Central memory CD4-positive, alpha-beta T cell (primary cell): Measurements from ENCODE around the gene CIDEC.
A peak's percentile ranks its signal among the peaks of the same experiment; 100 is the strongest.

ENCODE experiments used
- DNase-seq: peaks from one replicate; pipeline ENCODE4 v3.0.0; 2022
- total RNA-seq, 3 experiments: gene quantifications; one replicate each; lab custom pipeline; 2026; lab: John Stamatoyannopoulos, UW

Gene CIDEC, protein sequence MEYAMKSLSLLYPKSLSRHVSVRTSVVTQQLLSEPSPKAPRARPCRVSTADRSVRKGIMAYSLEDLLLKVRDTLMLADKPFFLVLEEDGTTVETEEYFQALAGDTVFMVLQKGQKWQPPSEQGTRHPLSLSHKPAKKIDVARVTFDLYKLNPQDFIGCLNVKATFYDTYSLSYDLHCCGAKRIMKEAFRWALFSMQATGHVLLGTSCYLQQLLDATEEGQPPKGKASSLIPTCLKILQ
- 0 to 0.11 (median 0) reads per million in 3 experiments for total RNA-seq

DNA sequence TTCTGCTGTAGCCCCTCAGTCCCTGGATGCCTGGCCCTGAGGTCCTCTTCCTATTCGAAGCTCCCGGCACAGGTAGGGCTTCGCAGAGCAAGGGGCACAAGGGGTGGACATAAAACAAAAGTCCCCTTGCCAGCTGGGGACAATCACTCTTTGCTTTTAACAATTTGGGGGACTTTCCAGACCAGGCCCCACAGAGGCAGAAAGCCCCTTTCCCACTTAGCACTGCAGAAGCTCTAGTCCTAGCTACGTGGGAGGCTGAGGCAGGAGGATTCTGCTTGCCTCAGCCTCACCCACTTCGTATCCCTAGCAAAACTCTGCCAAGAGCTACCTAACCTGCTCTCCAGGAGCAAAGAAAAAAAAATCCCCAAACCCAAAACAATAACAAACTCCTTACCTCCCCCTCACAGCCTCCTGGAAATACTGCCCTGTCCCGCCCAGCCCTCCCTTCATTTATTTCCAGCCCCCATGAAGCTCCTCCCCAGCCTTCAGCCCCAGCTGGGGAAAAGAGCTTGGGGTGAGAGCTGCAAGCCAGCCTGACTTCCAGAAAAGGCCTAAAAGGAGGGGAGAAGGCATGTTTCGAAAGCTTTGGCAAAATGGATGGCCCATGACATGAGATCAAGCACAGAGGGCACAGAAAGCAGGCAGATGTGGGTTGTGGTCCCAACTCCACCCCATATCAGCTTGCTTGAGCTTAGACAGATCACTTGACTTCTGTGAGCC lies at the start of gene CIDEC:
CIDEC (minus strand) TSS at position 424 of the 720 bp plus-strand sequence. CDS start 1,767 bp downstream, outside the sequence.
- DNase-seq = no peak

DNA sequence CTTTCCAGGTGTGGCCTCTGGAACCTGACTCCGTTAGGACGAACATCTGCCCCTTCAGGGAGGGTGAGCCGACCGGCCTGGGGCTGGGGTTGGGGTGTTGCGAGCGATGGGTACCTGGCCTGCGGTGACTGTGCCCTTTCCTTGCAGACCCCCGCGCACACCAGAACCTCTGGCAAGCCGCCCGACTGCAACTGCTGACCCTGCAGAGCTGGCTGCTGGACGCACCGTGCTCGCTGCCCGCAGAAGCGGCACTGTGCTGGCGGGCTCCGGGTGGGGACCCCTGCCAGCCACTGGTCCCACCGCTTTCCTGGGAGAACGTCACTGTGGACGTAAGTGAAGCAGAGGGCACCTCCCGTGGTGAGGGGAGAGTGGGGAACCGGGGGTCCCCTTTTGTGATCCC lies 48.1 kb upstream of the CIDEC start:
- no peak for DNase-seq

DNA sequence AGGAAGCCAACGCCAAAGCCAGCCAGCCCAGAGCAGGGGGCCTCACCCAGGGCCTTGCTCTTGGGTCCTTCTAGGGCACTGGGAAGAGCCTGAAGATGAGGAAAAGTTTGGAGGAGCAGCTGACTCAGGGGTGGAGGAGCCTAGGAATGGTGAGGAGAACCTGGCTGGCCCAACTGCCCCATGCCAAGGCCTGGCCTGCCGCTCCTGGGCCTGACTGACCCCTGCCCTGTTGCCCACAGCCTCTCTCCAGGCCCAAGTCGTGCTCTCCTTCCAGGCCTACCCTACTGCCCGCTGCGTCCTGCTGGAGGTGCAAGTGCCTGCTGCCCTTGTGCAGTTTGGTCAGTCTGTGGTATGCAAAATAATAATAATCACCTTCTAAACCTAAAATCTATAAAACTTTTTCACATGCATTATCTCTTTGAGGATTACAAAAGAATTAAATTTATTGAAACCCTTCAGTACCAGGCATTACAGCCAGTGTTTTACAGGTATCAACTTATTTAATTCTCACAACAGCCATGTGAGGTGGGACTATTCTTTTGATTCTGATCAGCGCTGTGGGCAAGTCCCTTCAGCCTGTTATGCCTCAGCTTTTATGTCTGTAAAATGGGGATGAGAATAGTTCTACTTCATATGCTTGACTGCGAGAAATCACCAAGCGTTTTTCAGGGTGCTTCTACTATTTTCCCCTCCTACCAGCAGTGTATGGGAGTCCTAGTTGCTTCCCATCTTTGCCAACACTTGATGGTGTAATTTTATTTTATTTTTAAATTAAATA lies 38.4 kb upstream of the CIDEC start:
- DNase-seq = no peak

DNA sequence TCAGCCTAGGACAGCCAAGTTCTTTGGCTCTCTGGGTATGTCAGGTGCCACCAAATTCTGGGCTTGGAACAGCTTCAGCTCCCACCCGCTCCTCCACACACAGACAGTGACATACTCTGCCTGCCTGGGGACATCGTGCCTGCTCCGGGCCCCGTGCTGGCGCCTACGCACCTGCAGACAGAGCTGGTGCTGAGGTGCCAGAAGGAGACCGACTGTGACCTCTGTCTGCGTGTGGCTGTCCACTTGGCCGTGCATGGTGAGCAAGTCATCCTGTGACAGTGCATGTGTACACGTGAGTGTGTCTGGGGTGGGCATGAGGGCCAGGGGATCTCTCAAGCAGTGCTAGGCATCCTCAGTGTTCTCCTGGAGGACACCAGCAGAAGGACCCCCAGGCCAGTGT lies 37.8 kb upstream of the CIDEC start:
- no peak for DNase-seq

DNA sequence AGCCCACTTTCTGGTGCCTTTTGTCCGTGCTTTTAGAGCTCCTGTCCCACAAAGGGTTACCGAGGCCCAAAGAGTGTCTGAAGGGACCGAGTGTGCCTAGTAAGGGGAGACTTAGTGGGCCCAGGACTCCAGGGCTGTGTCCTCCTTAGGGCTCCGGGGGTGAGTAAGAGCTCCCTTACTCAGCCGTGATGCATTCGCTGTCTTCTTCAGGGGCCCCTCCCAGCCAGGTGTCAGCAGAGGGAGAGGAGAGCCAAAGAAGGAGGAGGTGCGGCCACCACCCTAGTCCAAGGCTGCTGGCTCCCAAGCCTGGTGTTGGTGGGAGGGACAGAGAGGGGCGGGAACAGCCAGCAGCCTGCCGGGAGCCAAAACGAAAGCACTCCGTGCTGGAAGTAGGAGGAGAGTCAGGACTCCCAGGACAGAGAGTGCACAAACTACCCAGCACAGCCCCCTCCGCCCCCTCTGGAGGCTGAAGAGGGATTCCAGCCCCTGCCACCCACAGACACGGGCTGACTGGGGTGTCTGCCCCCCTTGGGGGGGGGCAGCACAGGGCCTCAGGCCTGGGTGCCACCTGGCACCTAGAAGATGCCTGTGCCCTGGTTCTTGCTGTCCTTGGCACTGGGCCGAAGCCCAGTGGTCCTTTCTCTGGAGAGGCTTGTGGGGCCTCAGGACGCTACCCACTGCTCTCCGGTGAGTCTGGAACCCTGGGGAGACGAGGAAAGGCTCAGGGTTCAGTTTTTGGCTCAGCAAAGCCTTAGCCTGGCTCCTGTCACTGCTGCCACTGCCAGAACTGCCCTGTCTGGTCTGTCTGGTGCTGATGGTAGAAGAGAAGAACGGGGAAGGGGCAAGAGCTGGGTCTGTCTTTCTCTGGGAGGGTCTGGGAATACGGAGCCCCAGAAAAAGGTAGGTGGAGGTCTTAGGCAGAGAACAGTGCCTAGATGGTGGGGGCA lies 37.0 kb upstream of the CIDEC start, which contains the start of gene IL17RC:
IL17RC (plus strand) TSS at position 365 of the 947 bp plus-strand sequence; CDS start at position 583, 218 bp downstream.
- DNase-seq = no peak

DNA sequence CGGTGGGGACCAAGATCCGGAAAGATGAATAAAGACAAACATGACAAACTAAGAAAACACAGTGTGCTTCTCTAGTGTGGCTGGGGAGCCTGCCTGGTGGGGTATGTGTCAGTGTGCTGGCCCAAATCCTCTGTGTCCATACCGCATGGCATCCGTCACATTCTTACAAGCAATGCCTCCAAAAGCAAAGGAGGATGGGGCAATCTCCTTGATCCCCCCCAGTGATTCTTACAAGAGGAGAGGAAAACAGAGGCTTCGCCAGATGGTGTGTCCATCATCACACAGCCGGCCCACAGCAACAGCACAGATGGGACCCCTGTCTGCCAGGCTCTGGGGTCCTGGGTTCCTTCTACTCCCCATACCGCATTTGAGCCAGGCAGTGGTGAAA lies 36.3 kb upstream of the CIDEC start:
- DNase-seq = no peak

DNA sequence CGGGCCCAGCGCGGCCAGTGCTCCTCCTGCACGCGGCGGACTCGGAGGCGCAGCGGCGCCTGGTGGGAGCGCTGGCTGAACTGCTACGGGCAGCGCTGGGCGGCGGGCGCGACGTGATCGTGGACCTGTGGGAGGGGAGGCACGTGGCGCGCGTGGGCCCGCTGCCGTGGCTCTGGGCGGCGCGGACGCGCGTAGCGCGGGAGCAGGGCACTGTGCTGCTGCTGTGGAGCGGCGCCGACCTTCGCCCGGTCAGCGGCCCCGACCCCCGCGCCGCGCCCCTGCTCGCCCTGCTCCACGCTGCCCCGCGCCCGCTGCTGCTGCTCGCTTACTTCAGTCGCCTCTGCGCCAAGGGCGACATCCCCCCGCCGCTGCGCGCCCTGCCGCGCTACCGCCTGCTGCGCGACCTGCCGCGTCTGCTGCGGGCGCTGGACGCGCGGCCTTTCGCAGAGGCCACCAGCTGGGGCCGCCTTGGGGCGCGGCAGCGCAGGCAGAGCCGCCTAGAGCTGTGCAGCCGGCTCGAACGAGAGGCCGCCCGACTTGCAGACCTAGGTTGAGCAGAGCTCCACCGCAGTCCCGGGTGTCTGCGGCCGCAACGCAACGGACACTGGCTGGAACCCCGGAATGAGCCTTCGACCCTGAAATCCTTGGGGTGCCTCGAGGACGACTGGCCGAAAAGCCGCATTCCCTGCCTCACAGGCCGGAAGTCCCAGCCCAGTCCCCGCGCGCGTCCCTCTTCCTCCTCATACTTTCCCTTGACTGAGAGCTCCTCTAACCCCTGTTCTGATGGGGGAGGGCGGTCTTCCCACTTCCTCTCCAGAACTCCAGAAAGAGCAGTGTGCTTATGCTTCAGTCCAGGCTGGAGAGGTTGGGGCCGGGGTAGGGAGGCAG lies 35.4 kb upstream of the CIDEC start:
- DNase-seq = peak; percentile 11

DNA sequence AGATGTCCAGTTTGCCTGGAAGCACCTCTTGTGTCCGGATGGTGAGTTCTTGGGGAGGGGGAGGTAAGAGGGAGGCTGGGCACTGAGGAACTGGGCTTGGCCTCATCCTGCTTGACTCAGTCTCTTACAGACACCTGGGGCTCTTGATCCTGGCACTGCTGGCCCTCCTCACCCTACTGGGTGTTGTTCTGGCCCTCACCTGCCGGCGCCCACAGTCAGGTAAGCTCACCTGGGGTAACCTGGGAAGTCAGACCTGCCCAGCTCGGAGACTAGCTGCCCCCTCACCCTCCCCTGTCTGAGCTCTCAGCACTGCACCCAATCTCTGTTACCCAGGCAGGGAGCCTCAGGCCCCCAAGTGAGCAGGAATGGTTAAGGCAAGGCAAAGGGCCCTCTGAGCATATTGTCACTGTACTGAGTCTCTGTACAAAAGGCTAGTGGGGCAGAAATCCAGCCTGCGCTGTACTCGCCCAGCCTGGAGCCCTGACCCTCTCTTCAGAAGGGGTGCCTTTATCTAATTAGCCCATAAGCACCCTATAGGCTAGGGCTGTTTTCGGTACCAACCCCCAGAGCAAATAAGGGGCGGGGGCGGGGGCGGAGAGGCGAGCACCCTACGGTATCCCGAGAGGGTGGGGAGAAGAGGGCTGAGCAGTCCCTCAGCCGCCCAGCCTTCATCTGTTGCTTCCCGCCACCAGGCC lies 34.7 kb upstream of the CIDEC start:
- DNase-seq = no peak

DNA sequence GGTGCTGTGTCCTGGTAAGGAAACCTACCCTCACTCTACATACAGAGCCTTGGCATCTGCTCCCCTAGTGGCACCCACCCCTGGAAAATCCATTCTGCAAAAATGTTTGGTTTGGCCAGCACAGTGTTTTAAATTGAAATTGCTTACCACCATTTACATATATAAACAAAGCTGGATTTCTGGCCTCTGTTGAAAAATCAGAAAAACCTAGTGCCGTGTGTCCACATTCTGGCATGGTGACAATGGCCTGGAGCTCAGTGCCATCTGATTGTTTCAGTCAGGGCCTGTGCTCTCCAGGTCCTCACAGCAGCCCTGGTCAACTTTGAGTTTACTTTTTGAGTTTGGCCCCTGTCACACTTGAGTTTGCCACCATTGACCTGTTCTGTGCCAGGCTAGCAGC lies 34.0 kb upstream of the CIDEC start:
- no peak for DNase-seq

DNA sequence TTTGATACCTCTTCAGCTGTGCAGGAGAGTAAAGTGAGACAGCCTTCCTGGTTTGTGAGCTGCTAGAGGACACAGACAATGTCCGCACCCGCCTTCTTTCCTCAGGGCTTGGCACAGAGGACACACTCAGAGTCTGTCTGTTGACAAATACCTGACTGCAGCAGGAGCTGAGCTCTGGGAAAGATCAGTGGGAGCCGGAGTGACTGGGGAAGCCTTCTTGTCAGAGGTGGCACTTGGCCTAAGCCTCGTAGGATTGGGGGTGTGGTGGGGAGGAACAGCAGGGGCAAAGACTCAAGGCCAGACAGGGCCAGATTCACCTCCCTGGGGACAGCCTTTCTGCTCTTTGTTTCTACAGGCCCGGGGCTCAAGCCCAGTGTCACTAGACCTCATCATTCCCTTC lies 33.5 kb upstream of the CIDEC start:
- DNase-seq = no peak

DNA sequence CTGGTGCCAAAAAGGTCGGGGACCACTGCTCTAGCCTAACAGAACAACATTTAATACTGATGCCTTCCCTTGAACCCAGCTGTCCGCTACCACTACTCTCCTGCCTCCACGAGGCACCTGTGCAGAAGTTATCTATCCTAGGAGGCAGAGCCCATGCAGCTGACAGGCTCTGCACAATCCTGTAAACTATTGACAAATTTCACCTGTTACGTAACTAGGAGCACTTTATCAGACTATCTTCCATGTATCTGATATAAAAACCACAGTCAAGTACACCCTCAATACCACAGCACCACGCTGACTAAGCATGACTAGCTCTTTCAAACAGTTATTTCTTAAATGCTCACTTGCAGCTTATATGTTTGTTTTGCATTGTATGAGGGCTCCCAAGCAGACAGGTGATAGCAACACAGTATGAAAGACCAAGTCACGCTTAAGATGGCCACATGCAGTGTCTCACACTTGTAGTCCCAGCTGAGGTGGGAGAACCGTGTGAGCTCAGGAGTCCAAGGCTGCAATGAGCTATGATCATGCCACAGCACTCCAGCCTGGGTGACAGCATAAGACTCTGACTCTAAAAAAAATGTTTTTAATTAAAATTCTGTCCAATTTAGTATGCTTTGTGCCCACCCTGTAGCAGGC lies 32.4 kb upstream of the CIDEC start:
- DNase-seq = peak; percentile 48

DNA sequence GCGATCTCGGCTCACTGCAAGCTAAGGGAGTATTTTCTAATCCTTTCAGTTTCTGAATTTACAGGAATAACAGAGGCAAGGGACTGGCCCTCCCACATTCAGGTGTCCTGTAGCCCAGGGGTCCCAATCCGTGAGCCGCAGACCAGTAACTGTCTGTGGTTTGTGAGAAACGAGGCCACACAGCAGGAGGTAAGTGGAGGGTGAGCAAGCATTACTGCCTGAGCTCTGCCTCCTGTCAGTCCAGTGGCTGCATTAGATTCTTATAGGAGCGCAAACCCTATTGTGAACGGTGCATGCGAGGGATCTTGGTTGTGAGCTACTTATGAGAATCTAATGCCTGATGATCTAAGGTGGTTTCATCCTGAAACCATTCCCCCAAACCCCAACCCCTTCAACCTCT lies 31.8 kb upstream of the CIDEC start:
- DNase-seq = no peak

DNA sequence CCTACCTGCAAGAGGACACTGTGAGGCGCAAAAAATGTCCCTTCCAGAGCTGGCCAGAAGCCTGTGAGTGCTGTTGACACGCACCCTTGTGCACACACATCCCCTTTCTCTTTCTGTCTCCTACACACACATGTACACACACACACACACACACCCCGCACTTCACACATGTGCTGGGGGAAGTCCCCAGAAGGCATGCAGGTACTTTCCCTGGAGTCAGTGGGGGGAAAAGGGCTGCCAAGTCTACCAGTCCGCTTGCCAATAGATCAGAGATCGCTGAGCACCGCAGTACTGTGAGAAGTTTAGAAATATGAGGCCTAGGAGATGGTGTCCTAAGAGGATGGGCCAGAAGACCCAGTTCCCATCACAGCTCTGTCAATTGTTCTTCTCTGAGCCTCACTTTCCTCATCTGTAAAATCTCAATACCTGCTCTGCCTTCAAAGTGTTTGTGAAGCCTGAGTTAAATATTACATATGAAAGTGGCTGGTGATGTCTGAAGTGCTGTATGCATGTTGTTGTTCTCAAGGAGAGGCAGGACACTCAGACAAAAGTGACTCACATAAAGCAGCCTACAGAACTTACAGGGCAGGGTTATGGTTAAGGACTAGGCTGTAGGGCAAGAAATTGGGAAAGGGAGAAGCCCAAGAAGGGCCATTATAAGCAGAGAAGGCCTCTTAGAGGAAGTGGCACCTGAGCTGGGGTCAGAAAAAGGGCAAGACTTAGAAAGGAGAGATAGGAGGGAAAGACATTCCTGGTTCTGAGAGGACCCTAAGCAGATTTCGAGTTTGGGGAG lies 29.4 kb upstream of the CIDEC start:
- no peak for DNase-seq

DNA sequence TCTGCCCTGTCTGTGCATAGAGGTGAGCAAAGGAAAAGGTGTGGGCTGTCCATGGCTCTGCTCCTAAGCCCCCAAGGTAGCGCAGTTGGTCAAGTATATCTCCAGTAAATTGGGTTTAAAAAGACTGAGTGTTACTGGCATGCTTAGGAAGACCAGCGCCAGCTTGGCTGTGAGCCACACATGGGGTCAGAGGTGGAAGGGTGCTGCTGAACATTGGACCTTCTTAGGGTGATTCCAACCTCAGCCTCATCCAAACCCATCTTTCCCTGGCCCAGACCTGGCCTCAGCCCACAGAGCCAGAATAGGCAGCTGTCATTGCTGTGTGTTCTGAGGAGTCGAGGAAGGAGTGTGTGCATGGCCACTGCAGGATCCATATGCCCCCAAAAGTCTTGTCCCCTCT lies 28.2 kb upstream of the CIDEC start:
- no peak for DNase-seq

DNA sequence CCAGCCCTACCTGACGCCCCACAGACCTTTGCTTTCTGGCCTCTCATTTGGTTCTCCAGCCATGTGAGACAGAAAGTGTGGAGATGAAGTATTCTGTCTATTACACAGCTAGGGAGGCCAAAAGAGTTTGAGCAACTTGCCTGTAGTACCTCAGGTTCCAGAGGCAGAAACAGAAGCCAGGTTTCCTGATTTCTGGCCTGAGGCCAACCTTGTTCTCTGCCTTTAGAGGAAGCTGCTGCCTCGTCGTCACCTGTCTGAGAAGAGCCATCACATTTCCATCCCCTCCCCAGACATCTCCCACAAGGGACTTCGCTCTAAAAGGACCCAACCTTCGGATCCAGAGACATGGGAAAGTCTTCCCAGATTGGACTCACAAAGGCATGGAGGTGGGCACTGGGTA lies 26.4 kb upstream of the CIDEC start:
- DNase-seq = no peak

DNA sequence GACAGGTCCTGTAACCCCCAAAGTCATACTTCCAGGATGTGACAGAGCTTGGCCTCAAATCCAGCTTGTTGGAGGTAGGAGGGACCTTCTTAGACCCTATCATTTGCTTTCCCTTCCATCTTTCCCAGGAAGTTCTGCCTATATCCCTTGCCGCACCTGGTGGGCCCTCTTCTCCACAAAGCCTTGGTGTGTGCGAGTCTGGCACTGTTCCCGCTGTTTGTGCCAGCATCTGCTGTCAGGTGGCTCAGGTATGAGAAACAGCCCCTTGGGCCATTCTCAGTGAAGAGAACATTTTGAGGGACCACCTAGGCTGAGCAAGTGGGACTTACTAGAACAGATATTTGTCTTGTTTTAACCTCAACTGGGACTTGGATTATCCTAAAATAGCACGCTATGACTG lies 23.9 kb upstream of the CIDEC start:
- no peak for DNase-seq

DNA sequence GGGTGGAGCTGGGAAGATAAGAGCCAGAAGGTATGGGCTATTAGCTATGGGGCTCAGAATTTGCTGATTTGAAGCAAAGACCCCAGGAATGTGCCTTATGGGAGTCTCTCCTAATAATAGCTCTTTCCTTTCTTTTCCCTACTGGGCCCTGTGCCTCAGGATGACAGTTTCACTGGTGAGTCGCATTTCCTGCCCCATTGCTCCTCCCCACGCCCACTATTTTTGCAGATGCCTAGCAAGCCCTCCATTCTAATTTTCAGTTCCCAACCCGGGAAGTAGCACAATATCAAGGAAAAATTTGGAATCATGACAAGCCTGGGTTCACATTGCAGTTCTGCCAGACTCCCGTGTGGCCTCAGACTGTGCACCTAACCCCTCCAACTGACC lies 23.2 kb upstream of the CIDEC start:
- no peak for DNase-seq

DNA sequence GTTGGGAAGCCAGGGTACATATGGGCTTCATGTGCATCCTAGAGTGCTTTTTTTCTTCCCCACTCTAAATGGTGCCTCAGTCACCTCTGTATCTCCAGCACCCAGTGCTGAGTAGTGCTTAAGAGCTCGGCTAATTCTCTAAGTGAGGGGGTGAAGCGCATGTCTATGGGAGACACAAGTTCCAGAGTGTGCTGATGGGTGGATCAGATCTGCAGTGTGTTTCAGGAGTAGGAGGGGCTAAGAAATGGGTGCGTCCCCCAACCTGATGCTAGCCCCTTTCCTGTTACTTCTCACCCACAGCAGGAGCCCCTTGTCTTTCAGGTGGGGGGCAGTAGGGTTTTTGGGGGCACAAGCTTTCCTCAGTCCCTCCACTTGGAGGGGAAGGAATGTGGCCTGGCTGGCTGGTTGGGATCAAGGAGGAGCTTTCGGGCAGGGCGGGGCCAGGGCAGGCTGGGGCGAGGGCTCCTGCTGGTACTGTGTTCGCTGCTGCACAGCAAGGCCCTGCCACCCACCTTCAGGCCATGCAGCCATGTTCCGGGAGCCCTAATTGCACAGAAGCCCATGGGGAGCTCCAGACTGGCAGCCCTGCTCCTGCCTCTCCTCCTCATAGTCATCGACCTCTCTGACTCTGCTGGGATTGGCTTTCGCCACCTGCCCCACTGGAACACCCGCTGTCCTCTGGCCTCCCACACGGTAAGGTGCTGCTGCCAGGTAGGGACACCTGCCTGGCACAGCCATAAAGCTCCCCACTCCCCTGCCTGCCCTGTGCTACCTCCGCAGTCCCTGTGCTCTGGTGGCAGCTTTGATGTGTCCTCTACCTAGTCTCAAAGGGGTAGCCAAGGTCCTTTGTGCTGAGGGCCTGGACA lies 22.6 kb upstream of the CIDEC start, which contains the start of gene IL17RE:
IL17RE (plus strand) TSS at position 477 of the 866 bp plus-strand sequence; CDS start at position 562, 85 bp downstream.
- no peak for DNase-seq
